ENCODE results near the gene ALKBH4.

ALKBH4 gene

DNA sequence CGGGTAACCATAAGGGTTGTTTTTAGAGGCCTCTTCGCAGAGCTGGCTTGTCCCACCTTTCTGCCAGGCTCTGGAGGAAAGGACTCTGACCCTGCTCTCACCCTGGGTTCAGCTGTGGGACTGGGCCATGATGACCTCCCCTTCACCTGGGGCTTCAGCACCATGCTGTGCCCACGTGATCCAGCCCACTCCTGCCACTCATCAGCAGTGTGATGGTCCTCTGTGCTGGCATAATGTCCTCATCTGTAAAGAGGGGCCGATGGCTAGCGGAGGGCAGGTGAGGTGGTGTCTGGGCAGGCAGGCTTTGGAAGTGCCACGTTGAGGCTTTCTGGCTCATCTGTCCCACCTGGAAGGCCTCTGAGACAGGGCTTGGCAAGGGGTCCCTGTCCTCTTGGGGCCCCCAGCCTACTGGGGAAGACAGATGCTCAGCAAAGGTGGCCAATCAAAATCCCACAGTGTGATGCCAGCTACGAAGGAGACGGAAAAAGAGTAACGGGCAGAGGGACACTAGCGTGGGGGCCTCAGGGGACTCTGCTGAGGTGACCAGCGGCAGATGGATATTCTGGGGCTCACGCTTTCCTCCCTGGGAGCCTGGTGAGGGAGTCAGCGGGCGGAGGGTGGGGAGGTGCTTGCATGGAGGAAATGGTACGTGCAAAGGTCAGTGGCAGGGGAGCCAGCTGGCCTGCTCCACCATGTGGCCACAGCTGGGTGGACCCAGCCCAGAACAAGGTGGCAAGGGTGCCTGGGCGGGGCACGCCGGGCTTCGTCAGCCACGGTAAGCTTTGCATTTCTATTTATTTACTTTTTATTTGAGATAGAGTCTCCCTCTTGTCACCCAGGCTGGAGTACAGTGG, 5.5 kb upstream of the ALKBH4 start:
- no peak for TF ChIP-seq ZFX (IDR thresholded peaks at IDR 0.05; ENCODE audit: borderline replicate concordance)
- TF ChIP-seq, protein P1, sequence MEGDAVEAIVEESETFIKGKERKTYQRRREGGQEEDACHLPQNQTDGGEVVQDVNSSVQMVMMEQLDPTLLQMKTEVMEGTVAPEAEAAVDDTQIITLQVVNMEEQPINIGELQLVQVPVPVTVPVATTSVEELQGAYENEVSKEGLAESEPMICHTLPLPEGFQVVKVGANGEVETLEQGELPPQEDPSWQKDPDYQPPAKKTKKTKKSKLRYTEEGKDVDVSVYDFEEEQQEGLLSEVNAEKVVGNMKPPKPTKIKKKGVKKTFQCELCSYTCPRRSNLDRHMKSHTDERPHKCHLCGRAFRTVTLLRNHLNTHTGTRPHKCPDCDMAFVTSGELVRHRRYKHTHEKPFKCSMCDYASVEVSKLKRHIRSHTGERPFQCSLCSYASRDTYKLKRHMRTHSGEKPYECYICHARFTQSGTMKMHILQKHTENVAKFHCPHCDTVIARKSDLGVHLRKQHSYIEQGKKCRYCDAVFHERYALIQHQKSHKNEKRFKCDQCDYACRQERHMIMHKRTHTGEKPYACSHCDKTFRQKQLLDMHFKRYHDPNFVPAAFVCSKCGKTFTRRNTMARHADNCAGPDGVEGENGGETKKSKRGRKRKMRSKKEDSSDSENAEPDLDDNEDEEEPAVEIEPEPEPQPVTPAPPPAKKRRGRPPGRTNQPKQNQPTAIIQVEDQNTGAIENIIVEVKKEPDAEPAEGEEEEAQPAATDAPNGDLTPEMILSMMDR (IDR thresholded peaks at IDR 0.05), result no peak
- 0 out of 2 replicates have a peak overlapping the region, but pooled peaks have one; percentile 22 for H3K27ac ChIP-seq

DNA sequence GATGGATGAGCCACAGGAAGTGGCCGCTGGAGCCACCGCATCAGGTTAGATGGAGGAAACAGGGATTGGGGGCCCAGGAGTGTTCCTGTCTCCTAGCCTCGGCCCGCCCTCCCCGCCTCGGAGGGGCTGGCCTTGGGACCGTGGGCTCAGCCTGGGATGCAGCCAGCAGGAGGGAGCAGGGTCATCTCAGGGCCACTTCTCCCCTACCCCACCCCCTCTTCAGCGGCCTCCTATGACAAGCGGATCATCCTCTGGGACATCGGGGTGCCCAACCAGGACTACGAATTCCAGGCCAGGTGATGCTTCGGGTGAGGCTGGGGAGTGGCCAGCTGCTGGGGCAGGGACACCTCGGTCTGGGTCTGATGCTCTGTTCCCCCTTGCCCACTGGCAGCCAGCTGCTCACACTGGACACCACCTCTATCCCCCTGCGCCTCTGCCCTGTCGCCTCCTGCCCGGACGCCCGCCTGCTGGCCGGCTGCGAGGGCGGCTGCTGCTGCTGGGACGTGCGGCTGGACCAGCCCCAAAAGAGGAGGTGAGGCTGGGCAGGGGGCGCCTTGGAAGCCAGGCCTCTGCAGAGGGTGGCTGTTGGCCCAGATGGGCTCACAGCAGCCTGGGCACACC, 4.8 kb upstream of the ALKBH4 start:
- TF ChIP-seq, protein P1 (IDR thresholded peaks at IDR 0.05), result no peak
- H3K27ac ChIP-seq, result no peak overlapping the region

DNA sequence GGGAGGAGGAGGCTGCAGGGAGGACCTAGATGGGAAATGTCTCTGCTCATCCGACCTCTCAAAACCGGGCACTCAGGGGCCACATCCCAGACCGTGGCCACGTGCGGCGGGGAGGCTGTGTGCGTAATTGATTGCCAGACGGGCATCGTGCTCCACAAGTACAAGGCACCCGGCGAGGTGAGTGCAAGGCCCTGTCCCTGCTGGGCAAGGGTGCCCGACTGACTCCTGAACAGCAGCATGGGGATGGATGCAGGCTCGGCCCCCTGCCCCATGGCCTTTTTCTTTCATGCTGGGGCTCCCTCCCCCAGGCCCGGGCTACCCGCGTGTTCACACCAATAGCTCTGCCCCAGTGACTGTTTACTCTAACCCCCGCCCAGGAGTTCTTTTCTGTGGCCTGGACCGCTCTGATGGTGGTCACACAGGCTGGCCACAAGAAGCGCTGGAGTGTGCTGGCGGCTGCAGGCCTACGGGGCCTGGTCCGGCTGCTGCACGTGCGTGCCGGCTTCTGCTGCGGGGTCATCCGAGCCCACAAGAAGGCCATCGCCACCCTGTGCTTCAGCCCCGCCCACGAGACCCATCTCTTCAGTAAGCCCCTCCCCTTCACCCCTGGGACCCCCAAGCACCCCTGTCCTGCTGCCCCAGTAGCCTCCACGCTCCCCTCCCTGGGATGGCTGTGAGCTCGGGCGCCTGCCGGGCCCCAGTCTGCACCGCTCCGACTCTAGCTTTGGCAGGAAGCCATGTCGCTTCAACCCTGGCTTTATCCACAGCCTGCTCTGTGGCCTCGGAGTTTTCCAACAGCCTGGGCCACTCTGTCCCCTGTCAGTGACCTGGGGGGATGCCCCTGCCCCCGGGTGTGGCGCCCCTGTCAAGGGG, 4.1 kb upstream of the ALKBH4 start:
- no peak for TF ChIP-seq ZFX (IDR thresholded peaks at IDR 0.05; ENCODE audit: borderline replicate concordance)
- TF ChIP-seq, protein P1 (IDR thresholded peaks at IDR 0.05), result no peak
- H3K27ac ChIP-seq, result no peak overlapping the region

DNA sequence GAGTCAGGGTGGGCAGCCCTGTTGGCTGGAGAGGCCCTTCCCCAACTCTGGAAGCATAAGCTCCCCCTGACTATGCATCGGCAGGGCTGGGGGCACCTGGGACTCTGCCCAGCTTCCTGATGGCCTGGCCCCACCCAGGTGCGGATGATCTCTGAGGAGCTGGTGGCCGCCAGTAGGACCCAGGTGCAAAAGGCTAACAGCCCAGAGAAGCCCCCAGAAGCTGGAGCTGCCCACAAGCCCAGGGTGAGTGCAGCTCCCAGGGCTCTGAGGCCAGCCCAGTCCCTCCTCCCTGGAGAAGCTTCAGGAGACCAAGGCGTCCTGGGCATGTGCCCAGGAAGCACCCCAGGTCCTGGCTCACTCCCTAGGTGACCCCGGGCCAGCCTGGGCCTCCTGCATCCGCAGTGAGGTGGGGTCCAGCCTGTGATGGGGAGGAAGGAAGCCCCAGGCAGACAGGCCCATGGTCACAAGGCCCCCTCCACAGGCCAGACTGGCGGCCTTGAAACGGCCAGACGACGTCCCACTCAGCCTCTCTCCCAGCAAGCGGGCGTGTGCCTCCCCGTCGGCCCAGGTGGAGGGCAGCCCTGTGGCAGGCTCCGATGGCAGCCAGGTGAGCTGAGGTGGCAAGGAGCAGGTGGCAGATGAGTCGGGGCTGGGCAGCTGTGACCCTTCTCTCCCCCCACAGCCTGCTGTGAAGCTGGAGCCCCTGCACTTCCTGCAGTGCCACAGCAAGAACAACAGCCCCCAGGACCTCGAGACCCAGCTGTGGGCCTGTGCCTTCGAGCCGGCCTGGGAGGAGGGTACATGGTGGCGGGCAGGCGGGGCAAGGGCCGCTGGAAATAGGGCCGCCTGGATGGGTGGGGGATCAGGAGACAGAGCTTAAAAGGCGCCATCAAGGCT, 3.2 kb upstream of the ALKBH4 start:
- TF ChIP-seq ZFX (IDR thresholded peaks at IDR 0.05; ENCODE audit: borderline replicate concordance), result no peak
- TF ChIP-seq, protein P1 (IDR thresholded peaks at IDR 0.05), result no peak
- H3K27ac ChIP-seq, result no peak overlapping the region

DNA sequence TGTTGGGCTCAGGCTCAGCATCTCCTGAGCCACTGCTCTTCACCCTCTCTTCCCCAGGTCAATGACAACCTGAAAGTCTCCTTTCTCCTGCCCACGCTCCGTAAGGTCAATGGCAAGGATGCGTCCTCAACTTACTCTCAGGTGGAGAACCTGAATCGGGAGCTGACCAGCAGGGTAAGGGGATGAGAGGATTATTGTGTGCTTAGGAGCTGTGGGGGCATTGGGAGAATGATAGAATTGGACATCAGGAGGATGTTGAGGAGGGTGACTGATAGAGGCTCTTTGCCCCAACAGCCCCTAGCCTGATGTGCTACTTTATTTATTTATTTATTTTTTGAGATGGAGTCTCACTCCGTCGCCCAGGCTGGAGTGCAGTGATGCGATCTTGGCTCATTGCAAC, 1.4 kb upstream of the ALKBH4 start:
- TF ChIP-seq, protein P1 (IDR thresholded peaks at IDR 0.05), result no peak
- TF ChIP-seq ZFX (IDR thresholded peaks at IDR 0.05; ENCODE audit: borderline replicate concordance), result no peak
- no peak overlapping the region for H3K27ac ChIP-seq

DNA sequence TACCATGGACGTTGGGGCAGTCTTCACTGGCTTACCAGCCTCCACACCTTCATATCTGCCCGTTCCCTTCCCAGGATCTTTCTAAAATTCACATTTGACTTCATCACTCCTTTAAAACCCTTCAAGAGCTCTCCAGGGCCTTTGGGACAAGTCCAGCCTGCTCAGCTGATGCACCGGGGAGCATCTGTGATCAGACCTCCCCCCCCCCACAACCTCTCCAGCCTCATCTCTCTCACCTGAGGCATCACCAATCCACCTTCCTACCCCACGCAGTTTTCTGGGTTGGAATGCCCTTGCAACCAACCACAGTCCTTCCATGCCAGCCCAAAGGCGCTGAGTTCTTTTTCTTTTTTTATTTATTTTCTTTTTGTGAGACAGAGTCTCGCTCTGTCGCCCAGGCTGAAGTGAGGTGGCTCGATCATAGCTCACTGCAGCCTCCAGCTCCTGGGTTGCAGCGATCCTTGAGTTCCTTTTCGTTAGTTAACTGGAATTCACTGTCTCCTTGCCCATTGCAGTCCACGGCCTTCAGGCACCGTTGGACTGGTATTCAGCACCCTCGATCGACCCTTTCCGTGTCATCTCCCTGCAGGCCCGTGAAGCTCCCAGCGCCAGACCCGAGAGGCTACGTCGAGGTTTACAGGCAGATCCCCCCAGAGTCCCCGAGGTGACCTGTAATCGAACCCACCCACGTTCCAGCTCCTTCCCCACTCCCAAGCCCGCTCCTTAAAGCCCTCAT, 654 bp downstream of the ALKBH4 start:
- TF ChIP-seq, protein P1 (IDR thresholded peaks at IDR 0.05), result no peak
- TF ChIP-seq ZFX (IDR thresholded peaks at IDR 0.05; ENCODE audit: borderline replicate concordance), result no peak
- peak overlapping the region; percentile 67 for H3K27ac ChIP-seq

Measured in 22Rv1 (cell line).